Measurements from ENCODE around the gene SEPTIN12.

Gene SEPTIN12

GRCh38 chr16:4783951-4784336 is 4.2 kb downstream of the SEPTIN12 start:
- DNase-seq (ENCODE audit: low spot score) = no peak

- no peak for DNase-seq (ENCODE audit: low spot score)
Measured at GRCh38 chr16:4783251-4783950, 4.7 kb downstream of the SEPTIN12 start.

GRCh38 chr16:4780235-4780634 is 7.9 kb downstream of the SEPTIN12 start:
- DNase-seq (ENCODE audit: low spot score) = no peak

GRCh38 chr16:4778050-4778392 is 10.1 kb downstream of the SEPTIN12 start:
- DNase-seq (ENCODE audit: low spot score) = no peak

- DNase-seq (ENCODE audit: low spot score) = no peak
Measured at GRCh38 chr16:4777339-4778049, 10.7 kb downstream of the SEPTIN12 start.

- DNase-seq (ENCODE audit: low spot score) = no peak
Measured at GRCh38 chr16:4776141-4776705, 11.9 kb downstream of the SEPTIN12 start.

GRCh38 chr16:4775005-4775404 is 13.1 kb downstream of the SEPTIN12 start:
- no peak for DNase-seq (ENCODE audit: low spot score)

GRCh38 chr16:4772351-4772750 is 15.8 kb downstream of the SEPTIN12 start:
- no peak for DNase-seq (ENCODE audit: low spot score)

- no peak for DNase-seq (ENCODE audit: low spot score)
Measured at GRCh38 chr16:4771646-4772045, 16.5 kb downstream of the SEPTIN12 start.

GRCh38 chr16:4769306-4769638 is 18.9 kb downstream of the SEPTIN12 start:
- no peak for DNase-seq (ENCODE audit: low spot score)

GRCh38 chr16:4768549-4769305 is 19.4 kb downstream of the SEPTIN12 start:
- DNase-seq (ENCODE audit: low spot score) = peak; percentile 98

- no peak for DNase-seq (ENCODE audit: low spot score)
Measured at GRCh38 chr16:4767872-4768548, 20.1 kb downstream of the SEPTIN12 start.

GRCh38 chr16:4766875-4767628 is 21.1 kb downstream of the SEPTIN12 start, which contains the start of gene ZNF500:
Gene ZNF500 (minus strand): TSS chr16:4767162. CDS start chr16:4765978, 1,184 bp downstream.
- DNase-seq (ENCODE audit: low spot score) = peak; percentile 98

- DNase-seq (ENCODE audit: low spot score) = no peak
Measured at GRCh38 chr16:4765511-4766474, 22.4 kb downstream of the SEPTIN12 start.

GRCh38 chr16:4763791-4764190 is 24.4 kb downstream of the SEPTIN12 start:
- DNase-seq (ENCODE audit: low spot score) = no peak

GRCh38 chr16:4762205-4762604 is 25.9 kb downstream of the SEPTIN12 start:
- no peak for DNase-seq (ENCODE audit: low spot score)

- DNase-seq (ENCODE audit: low spot score) = no peak
Measured at GRCh38 chr16:4760221-4760910, 27.8 kb downstream of the SEPTIN12 start.

- no peak for DNase-seq (ENCODE audit: low spot score)
Measured at GRCh38 chr16:4755687-4756086, 32.5 kb downstream of the SEPTIN12 start.

- DNase-seq (ENCODE audit: low spot score) = no peak
Measured at GRCh38 chr16:4754865-4755264, 33.3 kb downstream of the SEPTIN12 start.

- no peak for DNase-seq (ENCODE audit: low spot score)
Measured at GRCh38 chr16:4753227-4753626, 34.9 kb downstream of the SEPTIN12 start.

Data from hepatic stellate cell (primary cell).